ENCODE measurements around the gene NECAB2.

The NECAB2 gene

DNA sequence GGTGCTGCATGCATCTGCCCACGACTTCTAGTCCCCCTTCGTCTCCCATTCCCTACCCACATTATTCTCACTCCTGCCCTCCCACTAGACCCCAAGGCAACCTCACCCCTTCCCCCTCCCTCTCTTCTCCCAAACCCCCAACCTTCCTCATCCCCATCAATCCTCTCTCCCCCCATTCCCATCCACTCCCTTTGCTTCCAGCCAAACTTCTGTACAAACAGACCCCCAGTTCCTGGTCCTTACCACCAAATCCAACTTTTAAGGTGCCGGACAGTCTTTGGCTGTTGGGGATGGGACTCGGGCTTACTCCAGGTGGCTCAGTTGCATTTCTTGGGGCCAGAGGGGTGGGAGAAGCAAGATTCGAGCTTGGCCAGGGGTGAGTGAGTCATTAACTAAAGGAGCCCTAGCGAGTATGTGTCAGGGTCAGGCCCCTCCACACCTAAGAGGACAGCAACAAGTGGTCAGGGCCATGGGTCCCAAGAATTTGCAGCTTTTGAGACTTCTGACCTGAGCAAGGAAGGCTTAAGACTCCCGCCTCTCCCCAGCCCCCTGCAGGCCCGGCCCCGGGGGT lies 74.3 kb downstream of the NECAB2 start, which contains the start of gene SLC38A8:
TSS of gene SLC38A8 (minus strand) at position 488 of the 571 bp plus-strand sequence. CDS start 638 bp downstream, outside the sequence.
- DNase-seq (ENCODE audit: low read depth in 2 of 2, low spot score in 1 of 2): no peak

DNA sequence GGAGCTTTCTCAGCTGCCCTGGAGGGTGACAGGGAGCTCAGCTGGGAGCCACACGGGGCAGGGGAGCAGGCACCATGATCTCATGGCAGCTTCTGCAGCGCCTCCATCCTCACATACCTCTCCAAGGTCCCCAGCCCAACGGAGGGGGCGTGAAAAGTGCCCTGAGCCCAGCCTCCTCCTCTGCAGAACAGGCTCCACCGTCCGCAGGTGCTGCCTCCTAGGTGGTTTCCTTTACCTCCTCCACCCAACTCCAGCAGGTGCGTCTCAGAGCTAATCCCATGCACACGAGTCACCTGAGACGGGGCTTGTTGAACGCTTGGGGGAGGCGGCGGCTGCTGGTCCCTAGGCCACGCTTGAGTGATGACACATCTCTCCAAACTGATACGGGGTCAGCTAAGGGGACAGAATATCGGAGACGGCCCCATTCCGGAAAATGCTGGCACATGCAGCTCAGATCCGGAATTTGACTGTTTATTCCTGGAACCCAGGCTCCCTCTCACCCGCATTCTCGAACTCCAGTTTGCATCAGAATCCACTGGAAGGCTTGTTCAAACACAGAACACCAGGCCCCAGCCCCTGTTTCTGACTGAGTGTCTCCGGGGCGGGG lies 74.9 kb downstream of the NECAB2 start:
- DNase-seq (ENCODE audit: low read depth in 2 of 2, low spot score in 1 of 2): no peak

DNA sequence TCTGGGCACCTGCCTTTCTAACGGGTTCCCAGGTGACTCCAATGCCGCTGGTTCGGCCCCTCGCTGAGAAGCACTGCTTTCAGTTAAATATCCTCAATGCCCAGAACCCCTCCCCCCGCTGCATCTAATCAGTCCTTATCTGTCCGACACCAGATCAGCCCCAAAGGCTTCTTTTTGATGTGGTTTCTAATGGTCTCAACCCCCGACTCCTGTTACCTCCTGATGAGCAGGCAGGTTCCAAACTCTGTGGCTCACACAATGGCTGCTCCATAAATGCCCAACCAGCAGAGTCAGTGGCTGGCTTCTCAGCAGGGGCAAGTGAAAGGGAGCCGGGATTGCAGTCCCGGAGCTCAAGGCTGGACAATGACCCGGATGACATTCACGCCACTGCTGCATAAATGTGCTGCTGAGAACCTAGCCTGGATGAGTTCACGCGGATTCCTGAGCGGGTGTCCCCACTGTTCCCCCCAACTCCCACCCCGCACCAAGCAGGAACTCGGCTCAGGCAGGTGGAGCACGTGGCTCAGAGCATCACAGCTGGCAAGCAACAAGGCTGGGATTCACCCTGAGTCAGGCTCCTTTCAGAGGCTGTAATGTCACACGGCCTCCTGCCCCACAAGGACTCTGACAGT lies 75.6 kb downstream of the NECAB2 start:
- DNase-seq (ENCODE audit: low read depth in 2 of 2, low spot score in 1 of 2): no peak

DNA sequence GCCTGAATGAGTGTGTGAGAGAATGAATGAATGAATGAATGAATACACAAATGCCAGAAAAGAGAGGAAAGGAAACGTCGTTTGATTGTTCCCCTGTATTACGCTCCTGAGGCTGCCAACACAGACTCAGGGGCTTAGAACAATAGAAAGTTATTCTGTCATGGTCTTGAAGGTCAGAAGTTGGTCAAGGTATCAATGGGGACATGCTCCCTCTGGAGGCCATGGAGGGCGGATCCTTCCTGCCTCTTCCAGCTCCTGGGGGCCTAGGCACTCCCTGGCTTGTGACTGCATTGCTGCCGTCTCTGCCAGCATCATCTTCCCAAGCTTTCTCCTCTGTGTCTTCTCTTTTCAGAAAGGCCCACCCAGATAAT lies 76.1 kb downstream of the NECAB2 start:
- no peak for DNase-seq (ENCODE audit: low read depth in 2 of 2, low spot score in 1 of 2)

DNA sequence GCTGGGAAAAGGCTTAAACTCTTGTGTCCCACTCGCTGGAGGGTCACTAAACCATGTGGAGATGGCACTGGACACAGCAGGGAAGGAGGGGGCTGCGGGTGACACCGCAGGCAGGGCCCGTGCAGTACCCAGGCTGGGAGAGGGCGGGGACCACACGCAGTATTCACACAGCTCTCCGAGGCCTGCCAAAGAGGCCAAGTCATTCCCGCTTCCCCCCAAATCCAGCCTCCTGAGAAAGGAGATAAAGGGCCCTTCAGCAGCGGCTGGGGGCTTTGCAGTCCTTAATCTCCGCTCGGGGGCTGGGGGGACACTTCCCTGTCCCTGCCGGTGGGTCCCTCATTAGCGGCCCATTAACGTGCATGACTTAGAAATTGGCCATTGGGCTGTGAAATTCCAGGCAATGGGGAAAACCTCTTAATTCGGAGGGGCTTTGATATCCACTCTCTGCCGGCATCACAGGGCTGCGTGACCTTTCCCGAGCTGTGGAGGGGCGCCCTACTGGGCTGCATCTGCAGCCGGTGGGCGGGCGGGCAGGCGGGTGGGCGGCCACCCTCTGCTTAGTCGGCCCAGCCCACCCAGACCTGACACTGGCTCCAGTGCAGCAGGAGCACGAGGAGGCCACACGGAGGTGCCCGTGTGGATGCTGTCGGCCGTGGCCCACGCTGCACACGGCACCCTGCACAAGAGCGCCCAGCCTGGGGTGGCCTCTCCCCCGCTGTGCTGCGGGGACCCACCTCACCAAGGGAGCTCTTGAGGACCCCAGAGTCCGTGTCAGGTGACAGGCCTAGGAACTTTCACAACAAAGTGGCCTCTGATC lies 77.2 kb downstream of the NECAB2 start:
- DNase-seq (ENCODE audit: low read depth in 2 of 2, low spot score in 1 of 2): no peak

DNA sequence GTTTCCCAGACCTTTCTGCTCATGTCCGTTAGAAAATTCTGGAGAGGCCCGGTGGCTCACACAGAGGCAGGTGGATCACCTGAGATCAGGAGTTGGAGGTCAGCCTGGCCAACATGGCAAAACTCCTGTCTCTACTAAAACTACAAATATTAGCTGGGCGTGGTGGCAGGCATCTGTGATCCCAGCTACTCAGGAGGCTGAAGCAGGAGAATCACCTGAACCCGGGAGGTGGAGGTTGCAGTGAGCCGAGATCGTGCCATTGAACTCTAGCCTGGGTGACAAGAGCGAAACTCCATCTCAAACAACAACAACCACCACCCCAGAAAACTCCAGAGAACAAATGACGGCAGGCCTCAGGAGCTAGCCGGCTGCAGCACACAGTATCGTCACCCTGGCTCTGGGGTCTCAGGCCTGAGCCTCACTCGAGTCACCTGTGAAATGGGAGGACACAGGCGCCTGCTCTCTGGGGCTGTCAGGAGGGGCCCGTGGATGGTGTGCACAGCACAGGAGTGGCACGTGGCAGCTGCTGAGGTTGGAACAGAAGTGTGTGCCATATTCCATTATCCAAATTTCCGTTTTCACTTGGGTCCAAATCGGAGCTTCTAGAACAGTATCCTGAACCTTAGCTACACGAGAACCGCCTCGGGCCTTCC lies 77.9 kb downstream of the NECAB2 start:
- no peak for DNase-seq (ENCODE audit: low read depth in 2 of 2, low spot score in 1 of 2)

DNA sequence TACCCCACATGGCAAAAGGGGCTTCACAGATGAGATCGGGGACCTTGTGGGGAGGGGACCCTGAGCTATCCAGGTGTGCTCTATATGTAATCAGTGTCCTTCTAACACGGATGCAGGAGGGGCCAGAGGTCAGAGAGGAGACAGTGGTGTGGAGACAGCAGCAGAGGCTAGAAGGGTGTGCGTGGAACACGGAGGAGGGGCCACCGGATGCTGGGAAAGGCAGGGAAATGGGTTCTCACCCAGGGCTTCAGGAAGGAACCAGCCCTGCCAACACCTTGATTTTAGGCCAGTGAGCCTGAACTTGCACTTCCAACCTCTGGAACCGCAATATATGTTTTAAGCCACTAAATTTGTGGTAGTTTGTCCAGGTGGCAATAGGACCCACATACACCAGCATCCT lies 79.2 kb downstream of the NECAB2 start:
- no peak for DNase-seq (ENCODE audit: low read depth in 2 of 2, low spot score in 1 of 2)

DNA sequence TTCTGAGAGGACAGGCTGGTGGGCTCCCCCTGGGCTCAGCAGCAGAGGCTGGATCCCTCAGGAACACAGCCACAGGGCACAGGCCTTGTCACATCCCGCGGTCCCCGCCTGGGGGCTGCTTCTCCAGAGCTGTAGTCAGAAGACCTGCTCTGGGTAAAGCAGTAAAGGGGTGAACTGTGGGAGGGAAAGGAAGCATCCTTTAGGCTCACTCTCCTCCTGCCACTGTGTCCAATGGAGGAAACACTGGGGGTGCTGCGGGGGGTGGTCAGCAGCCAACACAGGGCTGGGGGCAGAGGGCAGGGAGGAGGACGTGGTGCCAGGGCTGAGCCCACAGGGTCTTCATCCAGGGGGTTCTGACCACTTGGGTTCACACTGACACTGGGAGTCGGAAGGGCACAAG lies 79.6 kb downstream of the NECAB2 start:
- no peak for DNase-seq (ENCODE audit: low read depth in 2 of 2, low spot score in 1 of 2)

DNA sequence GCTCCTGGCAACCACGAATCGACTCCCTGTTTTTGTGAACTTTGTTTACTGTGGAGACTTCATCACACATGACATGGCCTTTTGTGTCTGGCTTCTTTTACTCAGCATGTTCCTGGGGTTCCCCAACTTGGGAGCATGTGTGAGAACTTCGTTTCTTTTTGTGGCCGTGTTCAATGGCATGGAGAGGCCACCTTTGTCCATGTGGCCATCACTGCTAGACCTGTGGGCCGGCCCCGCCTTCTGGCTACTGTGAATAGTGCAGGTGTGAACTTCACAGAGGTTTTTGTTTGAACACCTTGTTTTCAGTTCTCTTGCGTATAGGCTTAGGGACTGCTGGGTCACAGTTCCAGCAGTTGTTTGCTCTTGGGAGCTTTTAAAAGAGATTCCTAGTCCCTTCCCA lies 80.2 kb downstream of the NECAB2 start:
- no peak for DNase-seq (ENCODE audit: low read depth in 2 of 2, low spot score in 1 of 2)

DNA sequence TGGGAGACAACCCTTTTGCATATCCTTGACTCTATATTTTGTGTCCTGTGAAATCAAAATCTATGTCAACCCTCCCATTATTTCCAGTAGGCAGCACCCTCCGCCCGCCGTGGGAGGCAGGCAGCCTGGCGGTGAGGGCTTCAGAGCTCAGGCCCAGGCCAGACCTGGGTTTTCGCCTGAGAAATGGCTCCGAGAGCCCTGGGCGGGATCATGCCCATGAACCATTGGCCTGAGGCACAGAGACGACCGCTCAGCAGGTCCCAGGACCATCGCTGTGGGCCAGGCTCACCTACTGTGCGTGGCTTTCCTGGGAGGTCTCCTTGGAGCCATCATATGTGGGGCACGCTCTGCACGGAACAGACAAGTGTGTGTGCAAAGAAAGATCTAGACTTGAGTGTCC lies 80.8 kb downstream of the NECAB2 start:
- DNase-seq (ENCODE audit: low read depth in 2 of 2, low spot score in 1 of 2): no peak

DNA sequence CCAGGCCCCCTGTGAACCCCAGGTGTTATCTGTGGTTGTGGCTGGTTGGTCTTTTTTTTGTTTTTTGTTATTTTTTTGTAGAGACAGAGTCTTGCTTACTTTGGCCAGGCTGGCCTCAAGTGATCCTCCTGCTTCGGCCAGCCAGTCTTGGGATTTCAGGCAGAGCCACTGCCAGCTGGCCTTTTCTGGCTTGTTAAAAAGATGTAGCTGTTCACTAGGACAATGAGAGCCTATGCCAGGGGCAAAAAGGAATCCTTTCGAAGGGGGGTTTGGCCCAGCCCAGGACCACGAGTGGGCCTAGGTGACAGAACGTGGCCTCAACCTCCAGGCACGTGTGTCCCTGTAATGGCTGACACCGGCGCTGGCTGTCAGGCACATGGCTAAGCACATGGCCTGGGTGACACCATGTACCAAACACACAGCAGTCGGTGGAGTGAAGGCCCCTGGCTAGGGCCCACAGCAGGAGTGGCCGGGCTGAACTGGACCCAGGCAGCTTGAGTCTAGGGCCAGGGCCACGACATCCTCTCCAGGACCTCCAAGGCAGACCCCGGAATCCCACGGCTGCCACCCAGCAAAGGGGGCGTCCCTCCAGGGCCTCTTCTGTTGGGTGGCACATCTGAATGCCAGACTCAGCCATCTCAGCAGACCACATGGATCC lies 81.5 kb downstream of the NECAB2 start:
- DNase-seq (ENCODE audit: low read depth in 2 of 2, low spot score in 1 of 2): no peak

DNA sequence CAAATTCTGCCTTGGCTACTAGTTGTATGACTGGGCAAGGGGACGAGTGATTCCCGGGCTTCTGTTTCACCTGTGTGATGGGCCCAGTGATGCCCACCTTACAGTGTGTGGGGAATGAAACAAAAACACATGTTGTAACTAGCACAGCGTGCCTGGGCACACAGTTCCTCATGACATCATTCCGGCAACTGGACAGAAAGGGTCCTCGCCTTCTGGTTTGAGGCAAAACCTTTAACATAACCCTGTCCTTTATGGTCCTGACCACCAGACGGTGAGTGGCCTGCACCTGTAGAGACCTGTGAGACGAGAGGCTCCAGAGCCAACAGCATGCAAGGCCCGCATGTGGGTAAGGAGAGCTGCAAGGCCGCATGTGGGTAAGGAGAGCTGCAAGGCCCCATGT lies 82.3 kb downstream of the NECAB2 start:
- no peak for DNase-seq (ENCODE audit: low read depth in 2 of 2, low spot score in 1 of 2)

DNA sequence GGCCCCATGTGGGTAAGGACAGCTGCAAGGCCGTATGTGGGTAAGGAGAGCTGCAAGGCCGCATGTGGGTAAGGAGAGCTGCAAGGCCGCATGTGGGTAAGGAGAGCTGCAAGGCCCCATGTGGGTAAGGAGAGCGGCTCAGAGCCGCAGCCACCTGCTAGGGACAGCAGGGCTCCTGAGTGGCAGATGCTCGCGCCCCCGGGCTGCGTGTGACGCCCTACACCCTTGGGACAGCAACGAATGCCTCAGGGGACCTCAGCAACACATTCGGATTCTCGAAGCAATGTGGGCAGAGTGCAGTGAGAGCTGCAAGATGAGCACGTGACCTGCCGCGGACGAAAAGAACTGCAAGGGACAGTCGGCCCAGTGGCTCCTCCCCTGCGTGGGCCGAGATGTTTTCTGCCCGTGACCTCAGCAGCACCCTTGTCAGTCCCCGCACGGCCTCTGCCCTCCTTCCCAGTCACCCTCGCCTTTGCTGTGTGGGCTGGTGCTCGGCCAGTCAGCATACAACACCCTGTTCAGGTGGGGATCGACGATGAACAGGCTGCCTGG lies 84.1 kb downstream of the NECAB2 start:
- DNase-seq (ENCODE audit: low read depth in 2 of 2, low spot score in 1 of 2): no peak
